Keratinocyte (primary cell): ENCODE measurements around the gene GLP2R. TPM values are rescaled to one million over a fixed set of nuclear protein-coding genes. Genes with fewer than 3 reads are reported as not detected.

Experiments used
- DNase-seq: peaks from one replicate; pipeline ENCODE4 v3.0.0-alpha.2; 2011; ENCODE audit warnings: low read depth, missing footprints, low spot score
- FAIRE-seq: peaks from 2 replicates; lab custom pipeline; 2011; peaks lifted over from hg19 to GRCh38; lab: Jason Lieb, UNC
- H2AFZ ChIP-seq: 2 replicates; pipeline ENCODE4 v1.6.0; 2012; ENCODE audit warnings: low read length, control low read depth, inconsistent platforms; ENCODE audit not compliant: control insufficient read depth
- H3K27ac ChIP-seq: 2 replicates; pipeline ENCODE4 v1.5.1; 2011; ENCODE audit warnings: low read length; ENCODE audit not compliant: control insufficient read depth, insufficient read depth
- H3K27me3 ChIP-seq: 3 replicates; pipeline ENCODE4 v1.6.0; 2011; ENCODE audit warnings: low read length; ENCODE audit not compliant: control insufficient read depth, insufficient read depth; ENCODE audit errors: extremely low read depth
- H3K36me3 ChIP-seq, 2 experiments: 2 replicates in 1 of 2; 3 replicates in 1 of 2; pipeline ENCODE4 v1.5.1; 2011; ENCODE audit warnings: low read length in 2 of 2, mild to moderate bottlenecking in 1 of 2; ENCODE audit not compliant: control insufficient read depth in 2 of 2, insufficient read depth in 2 of 2; ENCODE audit errors: extremely low read depth in 1 of 2
- H3K4me1 ChIP-seq: 3 replicates; pipeline ENCODE4 v1.5.1; 2011; ENCODE audit warnings: low read length; ENCODE audit not compliant: control insufficient read depth, insufficient read depth; ENCODE audit errors: extremely low read depth
- H3K4me2 ChIP-seq: 3 replicates; pipeline ENCODE4 v1.6.0; 2011; ENCODE audit warnings: low read depth, low read length; ENCODE audit not compliant: control insufficient read depth, insufficient read depth; ENCODE audit errors: extremely low read depth
- H3K4me3 ChIP-seq, 3 experiments: fragments of 200-600 bp in 1 of 3; sonication (generic) in 1 of 3; 2 replicates in 2 of 3; 3 replicates in 1 of 3; pipeline ENCODE4 v1.5.1; 2011 to 2016; ENCODE audit warnings: low read length in 3 of 3, mild to moderate bottlenecking in 3 of 3, control low read depth in 2 of 3, inconsistent platforms in 1 of 3, low read depth in 1 of 3, mixed read lengths in 1 of 3, mixed run types in 1 of 3, moderate library complexity in 1 of 3; ENCODE audit not compliant: control insufficient read depth in 2 of 3, insufficient read depth in 2 of 3; ENCODE audit errors: extremely low read depth in 1 of 3
- H3K79me2 ChIP-seq: 2 replicates; pipeline ENCODE4 v1.6.0; 2012; ENCODE audit warnings: low read length; ENCODE audit not compliant: control insufficient read depth, insufficient read depth
- H3K9ac ChIP-seq: 3 replicates; pipeline ENCODE4 v1.6.0; 2011; ENCODE audit warnings: low read length; ENCODE audit not compliant: control insufficient read depth, insufficient read depth; ENCODE audit errors: extremely low read depth
- H3K9me1 ChIP-seq: 3 replicates; pipeline ENCODE4 v1.6.0; 2011; ENCODE audit warnings: low read length; ENCODE audit not compliant: control insufficient read depth, insufficient read depth; ENCODE audit errors: extremely low read depth
- H3K9me3 ChIP-seq: 2 replicates; pipeline ENCODE4 v1.5.1; 2012; ENCODE audit warnings: low read depth, low read length; ENCODE audit not compliant: control insufficient read depth
- H4K20me1 ChIP-seq: 3 replicates; pipeline ENCODE4 v1.6.0; 2011; ENCODE audit warnings: low read length; ENCODE audit not compliant: control insufficient read depth, insufficient read depth; ENCODE audit errors: extremely low read depth
- CTCF ChIP-seq, 3 experiments: IDR thresholded peaks in 1 of 3; conservative IDR thresholded peaks in 1 of 3; optimal IDR thresholded peaks in 1 of 3; 2 replicates in 2 of 3; 3 replicates in 1 of 3; pipeline versions ENCODE3 to v1.5.1; 2011; ENCODE audit warnings: low read length in 3 of 3, mild to moderate bottlenecking in 3 of 3, moderate library complexity in 2 of 3, control low read depth in 1 of 3, inconsistent platforms in 1 of 3; ENCODE audit not compliant: insufficient read depth in 2 of 3; ENCODE audit errors: extremely low read depth in 1 of 3
- EZH2 ChIP-seq: IDR thresholded peaks from one replicate; pipeline ENCODE4 v1.6.1; 2012; ENCODE audit warnings: inconsistent platforms, mild to moderate bottlenecking, low read length, moderate library complexity
- dilution Hi-C: fragments of 300-500 bp; cut with MboI; formaldehyde crosslinking; loops from one replicate; pipeline ENCODE4 v1.7.0; 2020; ENCODE audit warnings: low sequenced_read_pairs; ENCODE audit not compliant: extremely low pct_ligation_motif_present
- polyA plus RNA-seq, 5 experiments: library from polyadenylated mRNA; depleted of rRNA in 3 of 5; stranded (reverse) in 3 of 5; stranded (forward) in 1 of 5; unstranded in 1 of 5; fragments of >200 nt; gene quantifications; 1 replicate in 1 of 5; 2 replicates in 3 of 5; 3 replicates in 1 of 5; pipeline versions ENCODE4 v1.2.1 to v1.2.3, GENCODE V29; 2011 to 2012; ENCODE audit warnings: missing spikeins in 2 of 5, low read depth in 1 of 5, low replicate concordance in 1 of 5

GLP2R gene
- polyA plus RNA-seq, 1 donor (not counting 4 experiments of a cell fraction or from before 2014, with no cell fraction given), result not detected

GRCh38 chr17:9925457-9925856 is 99.7 kb downstream of the GLP2R start:
- Histone ChIP-seq H3K4me2 (no peak overlapping the region), H3K9ac (no peak overlapping the region), H3K36me3 (no peaks in the 10 kb centered on the region), H3K9me1 (no peaks in the 10 kb centered on the region), H3K4me3 (no peak overlapping the region), H3K79me2 (no peaks in the 10 kb centered on the region), H2AFZ (no peak overlapping the region), H3K27me3 (no peaks in the 10 kb centered on the region), H3K9me3 (no peaks in the 10 kb centered on the region), H3K27ac (no peak overlapping the region), H3K4me1 (no peaks in the 10 kb centered on the region), H4K20me1 (no peaks in the 10 kb centered on the region)
- no peak for DNase-seq
- FAIRE-seq, result no peak
- TF ChIP-seq EZH2 (no peak), CTCF (optimal IDR thresholded peaks at IDR 0.05 in 1 of 3, IDR thresholded peaks at IDR 0.05 in 1 of 3, conservative IDR thresholded peaks at IDR 0.05 in 1 of 3; ENCODE audit: extremely low read depth in 1 of 3, insufficient read depth in 2 of 3, low read length in 3 of 3) (no peak)
- dilution Hi-C loops, result no loop called here

DNA sequence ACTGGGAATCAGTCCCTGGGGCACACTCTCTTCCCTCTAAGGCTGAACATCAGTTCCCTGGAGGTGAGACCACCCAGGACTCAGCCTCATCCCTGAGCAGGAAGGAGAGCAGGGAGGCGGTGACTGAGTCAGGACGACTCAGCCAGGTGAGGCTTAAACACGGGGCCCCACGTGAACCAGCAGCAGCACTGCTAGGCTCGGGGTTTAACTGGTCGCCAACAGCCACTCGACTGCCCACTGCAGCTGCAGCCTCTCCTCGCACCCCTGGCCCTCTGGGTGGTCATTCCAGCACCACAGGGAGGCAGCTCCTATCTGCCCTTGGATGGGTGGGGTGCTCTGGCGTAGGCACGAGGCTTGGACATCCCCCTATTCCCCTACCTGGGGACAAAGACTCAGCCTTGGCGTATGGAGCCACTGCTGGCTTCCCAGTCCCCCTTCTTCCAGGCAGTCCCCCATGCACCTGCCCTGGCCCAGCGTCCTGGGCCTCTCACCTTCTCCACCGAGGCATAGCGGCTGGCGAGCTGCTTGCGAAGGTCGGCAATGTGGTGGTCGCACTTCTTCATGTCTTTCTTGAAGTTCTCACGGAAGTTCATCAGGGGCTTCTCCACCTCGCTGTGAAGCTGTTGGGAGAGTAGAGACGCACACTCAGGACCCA is 100.6 kb downstream of the GLP2R start:
- no peaks in the 10 kb centered on the region for H3K4me1 ChIP-seq
- H3K9me1 ChIP-seq, result no peaks in the 10 kb centered on the region
- no peaks in the 10 kb centered on the region for H3K27me3 ChIP-seq
- DNase-seq, result no peak
- FAIRE-seq, result no peak
- H2AFZ ChIP-seq, result no peak overlapping the region
- dilution Hi-C loops, result no loop called here
- H3K4me2 ChIP-seq, result no peak overlapping the region
- H3K79me2 ChIP-seq, result no peaks in the 10 kb centered on the region
- TF ChIP-seq EZH2 (no peak), CTCF (optimal IDR thresholded peaks at IDR 0.05 in 1 of 3, IDR thresholded peaks at IDR 0.05 in 1 of 3, conservative IDR thresholded peaks at IDR 0.05 in 1 of 3; ENCODE audit: extremely low read depth in 1 of 3, insufficient read depth in 2 of 3, low read length in 3 of 3) (no peak)
- no peak overlapping the region for H3K9ac ChIP-seq
- H3K4me3 ChIP-seq, result no peak overlapping the region
- H3K36me3 ChIP-seq, result no peaks in the 10 kb centered on the region
- H3K9me3 ChIP-seq, result no peaks in the 10 kb centered on the region
- H3K27ac ChIP-seq, result no peak overlapping the region
- H4K20me1 ChIP-seq, result no peaks in the 10 kb centered on the region
